ENCODE measurements around the gene ARID1B. TPM values are rescaled to one million over a fixed set of nuclear protein-coding genes. Genes with fewer than 3 reads are reported as not detected.

Gene ARID1B
- total and polyA plus RNA-seq, 11 donors = 15.3 to 76.1 (median 40.7) TPM

DNA sequence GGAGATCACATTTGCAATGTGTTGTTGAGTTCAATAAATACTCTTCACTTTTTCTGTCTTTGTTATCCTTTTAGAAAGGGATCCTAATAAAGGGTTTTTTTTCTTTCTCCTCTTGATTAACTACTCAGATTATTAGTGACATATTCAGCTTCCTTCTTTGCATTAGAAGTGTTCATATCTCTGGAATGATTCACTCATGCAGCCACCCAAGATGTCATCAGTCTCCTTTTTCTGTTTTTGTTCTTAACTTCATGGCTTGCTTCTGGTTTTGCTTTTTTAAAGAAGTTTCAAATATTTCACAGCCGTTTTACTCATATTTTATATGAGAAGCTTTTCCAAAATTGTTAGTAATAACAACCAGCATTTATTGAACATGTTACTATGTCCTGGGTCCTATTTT is 358.5 kb downstream of the ARID1B start:
- intact Hi-C loops (cut with DNase I) = no loop called here
- WGBS, 4 donors = 74 to 83% (median 77%) methylated on average over 1 of the region's 1 CpG

DNA sequence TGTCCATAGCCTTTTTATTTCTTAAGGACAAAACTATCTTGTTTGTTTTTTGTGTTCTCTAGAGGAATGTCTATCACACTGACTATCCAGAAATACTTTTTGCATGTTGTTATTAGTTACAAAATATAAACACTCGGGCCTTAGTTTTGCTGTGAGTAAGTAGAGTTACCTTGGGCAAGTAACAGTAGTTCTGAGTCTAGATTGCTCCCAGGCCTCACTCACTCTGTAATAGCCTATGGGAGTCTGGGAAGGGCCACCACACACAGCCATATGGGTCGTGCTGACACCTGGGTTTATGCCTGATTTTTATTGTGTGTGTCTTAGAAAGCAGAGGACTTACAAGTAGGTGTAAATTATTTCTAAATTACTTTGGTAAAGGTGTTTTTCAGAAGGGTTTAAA is 360.3 kb downstream of the ARID1B start:
- DNase-seq = no peak
- peaks cover 0 to 25% (median 12%) of the 10 kb centered on the region in 12 donors for H3K4me1 ChIP-seq
- intact Hi-C loops (cut with DNase I) = no loop called here

More for the DNA sequence above, 358.5 kb downstream of the ARID1B start:
- peak overlapping the region in 1 of 12 donors; percentile 83 for H3K27ac ChIP-seq
- H3K27me3 ChIP-seq = no peaks in the 10 kb centered on the region
- ATAC-seq (no peak), DNase-seq (no peak)
- no peaks in the 10 kb centered on the region for H3K9me3 ChIP-seq
- no peak overlapping the region for H3K4me3 ChIP-seq
- H3K4me1 ChIP-seq = peaks cover 0 to 30% (median 11%) of the 10 kb centered on the region in 12 donors
- peaks cover 0 to 44% (median 30%) of the 10 kb centered on the region in 9 donors for H3K36me3 ChIP-seq
- TF ChIP-seq, protein P1, sequence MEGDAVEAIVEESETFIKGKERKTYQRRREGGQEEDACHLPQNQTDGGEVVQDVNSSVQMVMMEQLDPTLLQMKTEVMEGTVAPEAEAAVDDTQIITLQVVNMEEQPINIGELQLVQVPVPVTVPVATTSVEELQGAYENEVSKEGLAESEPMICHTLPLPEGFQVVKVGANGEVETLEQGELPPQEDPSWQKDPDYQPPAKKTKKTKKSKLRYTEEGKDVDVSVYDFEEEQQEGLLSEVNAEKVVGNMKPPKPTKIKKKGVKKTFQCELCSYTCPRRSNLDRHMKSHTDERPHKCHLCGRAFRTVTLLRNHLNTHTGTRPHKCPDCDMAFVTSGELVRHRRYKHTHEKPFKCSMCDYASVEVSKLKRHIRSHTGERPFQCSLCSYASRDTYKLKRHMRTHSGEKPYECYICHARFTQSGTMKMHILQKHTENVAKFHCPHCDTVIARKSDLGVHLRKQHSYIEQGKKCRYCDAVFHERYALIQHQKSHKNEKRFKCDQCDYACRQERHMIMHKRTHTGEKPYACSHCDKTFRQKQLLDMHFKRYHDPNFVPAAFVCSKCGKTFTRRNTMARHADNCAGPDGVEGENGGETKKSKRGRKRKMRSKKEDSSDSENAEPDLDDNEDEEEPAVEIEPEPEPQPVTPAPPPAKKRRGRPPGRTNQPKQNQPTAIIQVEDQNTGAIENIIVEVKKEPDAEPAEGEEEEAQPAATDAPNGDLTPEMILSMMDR (IDR thresholded peaks at IDR 0.05) = no peak
- no peak for TF ChIP-seq POLR2A (IDR thresholded peaks at IDR 0.05)

DNA sequence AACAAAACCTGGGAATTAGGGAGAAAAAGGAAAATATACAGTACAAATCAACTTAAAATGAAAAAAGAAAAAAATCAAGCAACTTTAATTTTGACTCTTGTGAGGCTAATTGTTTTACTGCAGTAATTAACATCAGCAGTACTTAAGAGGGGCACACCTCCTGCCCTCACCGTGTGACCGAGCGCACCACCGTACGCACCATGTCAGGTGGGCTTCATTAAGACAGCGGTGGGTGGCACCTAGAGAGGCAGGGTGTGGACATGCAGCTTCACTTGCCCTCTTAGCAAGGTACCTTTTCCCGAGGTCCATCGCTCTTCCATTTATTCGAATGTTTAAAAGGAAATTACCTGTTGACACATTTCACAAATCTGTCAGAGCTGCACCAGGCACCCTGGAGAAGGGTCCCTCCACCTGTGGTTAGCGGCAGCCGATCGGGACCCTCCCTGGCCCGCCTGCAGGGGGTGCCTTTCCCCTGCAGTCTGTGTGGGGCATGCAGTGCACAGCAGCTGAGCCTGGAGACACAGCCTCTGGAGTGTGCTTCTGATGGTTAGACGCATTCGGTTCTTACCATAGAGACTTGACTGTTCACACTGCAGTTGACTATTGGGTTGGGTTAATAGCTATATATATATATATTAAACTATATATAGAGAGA is 362.0 kb downstream of the ARID1B start:
- Histone ChIP-seq H3K4me1 (peaks cover 3 to 31% (median 21%) of the 10 kb centered on the region in 12 donors), H3K9me3 (no peaks in the 10 kb centered on the region), H3K36me3 (peaks cover 0 to 40% (median 25%) of the 10 kb centered on the region in 9 donors), H3K27me3 (no peaks in the 10 kb centered on the region), H3K27ac (no peak overlapping the region), H3K4me3 (no peak overlapping the region)
- TF ChIP-seq, protein P1 (IDR thresholded peaks at IDR 0.05) = peak in 8 of 12 donors; percentile 8 to 41 (median 32)
- no peak for TF ChIP-seq POLR2A (IDR thresholded peaks at IDR 0.05)
- intact Hi-C loops (cut with DNase I) = no loop called here
- DNase-seq (no peak), ATAC-seq (no peak)
- WGBS, 4 donors = 86 to 91% (median 88%) methylated on average over 15 of the region's 15 CpGs

More for the DNA sequence above, 360.3 kb downstream of the ARID1B start:
- Histone ChIP-seq H3K9me3 (no peaks in the 10 kb centered on the region), H3K27ac (no peak overlapping the region), H3K36me3 (peaks cover 0 to 53% (median 40%) of the 10 kb centered on the region in 9 donors), H3K27me3 (no peaks in the 10 kb centered on the region), H3K4me3 (no peak overlapping the region)
- WGBS, 4 donors = 83 to 88% (median 87%) methylated on average over 2 of the region's 2 CpGs
- TF ChIP-seq, protein P1 (IDR thresholded peaks at IDR 0.05) = no peak
- no peak for TF ChIP-seq POLR2A (IDR thresholded peaks at IDR 0.05)
- no peak for ATAC-seq

DNA sequence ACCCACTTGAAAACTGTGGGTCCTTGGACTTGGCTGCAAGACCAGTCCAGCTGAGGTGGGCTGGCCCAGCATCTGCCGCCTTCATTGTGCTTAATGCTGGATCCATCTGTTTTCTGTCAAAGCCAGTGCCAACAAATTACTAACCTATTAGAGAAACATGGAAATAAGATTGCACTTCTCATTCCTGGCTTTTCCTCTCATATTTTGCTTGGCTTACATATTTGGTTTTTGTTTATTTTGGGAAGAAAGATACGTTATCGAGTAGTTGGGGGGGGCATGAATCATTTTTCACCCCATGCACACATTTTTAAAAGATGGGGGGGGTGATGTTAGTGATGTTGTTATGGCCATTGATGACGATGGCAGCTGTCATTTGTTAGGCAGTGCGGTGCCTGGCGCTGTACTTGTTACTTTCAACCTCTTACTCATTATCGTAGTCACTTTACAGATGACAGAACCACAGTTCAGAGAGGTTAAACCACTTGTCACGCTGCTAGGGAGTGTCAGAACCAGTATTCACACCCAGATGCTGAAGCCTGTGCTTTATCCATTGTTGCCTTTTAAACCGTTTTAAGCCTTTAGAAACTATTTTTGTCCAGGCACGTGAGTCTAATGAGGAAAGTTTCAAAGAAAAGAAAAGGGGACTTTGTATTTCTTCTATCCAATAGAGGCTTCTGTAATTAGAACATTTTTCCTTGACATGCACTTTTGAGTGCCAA is 366.2 kb downstream of the ARID1B start:
- 9 to 33% (median 15%) methylated on average over 10 of the region's 10 CpGs for WGBS, 4 donors
- TF ChIP-seq, protein P1 (IDR thresholded peaks at IDR 0.05) = no peak
- no peak for TF ChIP-seq POLR2A (IDR thresholded peaks at IDR 0.05)
- ATAC-seq (peak; percentile 58 to 91 (median 82)), DNase-seq (peak in 2 of 5 donors; percentile 67 to 79)
- H3K9me3 ChIP-seq = no peaks in the 10 kb centered on the region
- H3K27ac ChIP-seq = peak overlapping the region in 11 of 12 donors; percentile 31 to 69 (median 61)
- intact Hi-C loops (cut with DNase I) = loop anchor here in 1 of 10 donors (5.0 kb wide), 1 partner anchor 44 kb away; no protein-coding TSS in a partner anchor
- H3K36me3 ChIP-seq = peaks cover 0 to 26% (median 11%) of the 10 kb centered on the region in 9 donors
- H3K27me3 ChIP-seq = no peaks in the 10 kb centered on the region
- peaks cover 3 to 46% (median 41%) of the 10 kb centered on the region in 12 donors for H3K4me1 ChIP-seq
- H3K4me3 ChIP-seq = no peak overlapping the region
